Measurements from ENCODE around the gene ENOX2. TPM values are rescaled to one million over a fixed set of nuclear protein-coding genes. Genes with fewer than 3 reads are reported as not detected.

ENOX2 gene
- total RNA-seq, 4 donors from 2014 or later, result 8.0 to 28.0 (median 15.2) TPM

DNA sequence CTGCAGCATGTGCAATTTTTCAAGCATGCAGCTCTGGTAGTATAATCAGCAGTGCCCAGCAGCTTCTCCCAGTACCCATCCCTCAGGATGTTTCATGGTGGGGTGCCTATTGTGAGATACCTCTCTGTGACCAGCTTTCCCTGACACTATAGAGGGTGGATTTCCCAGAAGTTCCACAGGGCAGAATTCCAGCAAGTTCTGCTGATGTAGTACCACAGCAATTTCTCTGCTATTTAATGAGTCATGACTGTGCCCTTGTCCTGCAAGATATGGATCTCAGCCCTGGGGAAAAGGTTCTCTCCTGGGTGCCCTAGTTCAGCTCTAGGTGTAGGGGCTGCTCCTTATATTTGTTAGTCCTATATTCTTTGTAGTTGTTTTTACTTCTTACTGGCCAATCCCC is 174.8 kb downstream of the ENOX2 start:
- Histone ChIP-seq H3K27me3 (no peaks in the 10 kb centered on the region), H3K27ac (no peak overlapping the region), H3K36me3 (peaks cover 0 to 11% (median 0%) of the 10 kb centered on the region in 3 donors), H3K4me3 (no peak overlapping the region), H3K9me3 (peaks cover 0 to 18% (median 5%) of the 10 kb centered on the region in 4 donors), H3K4me1 (no peaks in the 10 kb centered on the region)
- DNase-seq (ENCODE audit: low spot score in 2 of 2), result no peak
- TF ChIP-seq POLR2A (IDR thresholded peaks at IDR 0.05), result no peak
- TF ChIP-seq, protein P1, sequence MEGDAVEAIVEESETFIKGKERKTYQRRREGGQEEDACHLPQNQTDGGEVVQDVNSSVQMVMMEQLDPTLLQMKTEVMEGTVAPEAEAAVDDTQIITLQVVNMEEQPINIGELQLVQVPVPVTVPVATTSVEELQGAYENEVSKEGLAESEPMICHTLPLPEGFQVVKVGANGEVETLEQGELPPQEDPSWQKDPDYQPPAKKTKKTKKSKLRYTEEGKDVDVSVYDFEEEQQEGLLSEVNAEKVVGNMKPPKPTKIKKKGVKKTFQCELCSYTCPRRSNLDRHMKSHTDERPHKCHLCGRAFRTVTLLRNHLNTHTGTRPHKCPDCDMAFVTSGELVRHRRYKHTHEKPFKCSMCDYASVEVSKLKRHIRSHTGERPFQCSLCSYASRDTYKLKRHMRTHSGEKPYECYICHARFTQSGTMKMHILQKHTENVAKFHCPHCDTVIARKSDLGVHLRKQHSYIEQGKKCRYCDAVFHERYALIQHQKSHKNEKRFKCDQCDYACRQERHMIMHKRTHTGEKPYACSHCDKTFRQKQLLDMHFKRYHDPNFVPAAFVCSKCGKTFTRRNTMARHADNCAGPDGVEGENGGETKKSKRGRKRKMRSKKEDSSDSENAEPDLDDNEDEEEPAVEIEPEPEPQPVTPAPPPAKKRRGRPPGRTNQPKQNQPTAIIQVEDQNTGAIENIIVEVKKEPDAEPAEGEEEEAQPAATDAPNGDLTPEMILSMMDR (IDR thresholded peaks at IDR 0.05), result no peak
- TF ChIP-seq EP300 (IDR thresholded peaks at IDR 0.05), result no peak

DNA sequence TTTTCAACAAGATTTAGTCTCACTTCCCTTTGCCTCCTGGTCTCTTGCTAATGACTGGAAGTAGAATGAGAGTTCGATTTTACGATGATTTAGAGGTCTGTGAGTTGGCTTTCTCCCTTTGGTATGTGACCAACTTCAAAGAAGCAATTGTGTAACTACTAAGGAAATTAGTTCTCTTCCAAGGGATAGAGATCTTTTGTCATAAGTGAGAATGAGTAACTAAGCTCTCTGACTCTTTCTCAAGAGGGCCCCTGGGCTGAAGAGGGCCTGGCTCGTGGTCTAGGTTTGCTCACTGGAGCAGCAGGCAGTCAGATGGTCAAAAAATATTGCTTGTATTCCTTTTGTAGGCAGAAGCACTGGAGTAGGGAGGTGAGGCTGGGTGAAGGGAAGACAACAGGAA is 176.3 kb downstream of the ENOX2 start:
- Histone ChIP-seq H3K9me3 (peaks cover 0 to 9% (median 4%) of the 10 kb centered on the region in 4 donors), H3K4me1 (no peaks in the 10 kb centered on the region), H3K36me3 (peaks cover 0 to 11% (median 0%) of the 10 kb centered on the region in 3 donors), H3K27me3 (no peaks in the 10 kb centered on the region), H3K27ac (no peak overlapping the region), H3K4me3 (no peak overlapping the region)
- TF ChIP-seq, protein P1 (IDR thresholded peaks at IDR 0.05), result no peak
- TF ChIP-seq POLR2A (IDR thresholded peaks at IDR 0.05) (no peak), EP300 (IDR thresholded peaks at IDR 0.05) (no peak)
- 51 to 54% methylated on average over 3 of the region's 3 CpGs for WGBS, 2 donors
- no peak for DNase-seq (ENCODE audit: low spot score in 2 of 2)

DNA sequence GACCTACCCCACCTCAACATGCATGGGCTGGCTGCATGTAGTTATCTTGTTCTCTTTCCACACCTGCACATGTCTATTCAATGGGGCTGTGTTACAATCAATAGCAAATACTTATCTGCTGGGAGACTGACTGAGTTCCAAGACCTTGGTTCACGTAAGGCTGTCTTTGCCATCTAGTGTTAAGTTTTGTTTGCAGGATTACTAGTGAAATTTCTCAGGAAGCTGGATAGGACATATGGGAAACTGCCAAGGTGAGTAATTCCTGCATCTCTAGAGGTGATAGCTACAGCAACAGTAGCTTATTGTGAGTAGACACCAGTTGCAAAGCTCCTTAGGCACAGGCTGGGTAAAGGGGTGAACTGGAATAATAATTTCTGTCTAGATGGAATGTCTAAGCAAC is 177.5 kb downstream of the ENOX2 start:
- 100% methylated on average over 1 of the region's 1 CpG for WGBS, 2 donors
- Histone ChIP-seq H3K27ac (no peak overlapping the region), H3K27me3 (no peaks in the 10 kb centered on the region), H3K36me3 (peaks cover 0 to 11% (median 0%) of the 10 kb centered on the region in 3 donors), H3K9me3 (peaks cover 0 to 8% (median 4%) of the 10 kb centered on the region in 4 donors), H3K4me3 (no peak overlapping the region), H3K4me1 (no peaks in the 10 kb centered on the region)
- no peak for DNase-seq (ENCODE audit: low spot score in 2 of 2)
- TF ChIP-seq EP300 (IDR thresholded peaks at IDR 0.05) (no peak), POLR2A (IDR thresholded peaks at IDR 0.05) (no peak)
- TF ChIP-seq, protein P1 (IDR thresholded peaks at IDR 0.05), result no peak

DNA sequence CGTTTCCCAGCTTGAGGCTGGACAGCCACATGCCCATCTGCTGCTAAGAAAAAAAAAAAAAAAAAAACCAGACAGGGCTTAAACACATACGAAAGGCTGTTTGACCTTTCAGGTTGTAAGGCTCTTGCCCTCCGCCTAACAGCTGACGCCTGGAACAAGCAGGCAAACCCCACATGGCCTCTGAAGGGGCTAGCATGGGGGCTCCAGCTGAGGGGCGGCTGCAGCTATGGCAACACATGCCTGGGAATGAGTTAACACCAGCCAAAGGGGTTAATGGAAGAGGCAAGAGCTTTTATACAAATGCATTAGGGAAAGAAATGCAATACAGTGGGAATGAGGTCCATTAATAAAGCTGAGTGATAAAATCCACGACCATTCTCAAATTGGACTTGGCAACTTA is 183.6 kb downstream of the ENOX2 start:
- no peak for DNase-seq (ENCODE audit: low spot score in 2 of 2)
- TF ChIP-seq POLR2A (IDR thresholded peaks at IDR 0.05), result no peak
- no peak for TF ChIP-seq EP300 (IDR thresholded peaks at IDR 0.05)
- TF ChIP-seq, protein P1 (IDR thresholded peaks at IDR 0.05), result no peak
- Histone ChIP-seq H3K9me3 (no peaks in the 10 kb centered on the region), H3K4me1 (no peaks in the 10 kb centered on the region), H3K27me3 (no peaks in the 10 kb centered on the region), H3K27ac (no peak overlapping the region), H3K36me3 (no peaks in the 10 kb centered on the region), H3K4me3 (no peak overlapping the region)
- 66 to 86% methylated on average over 6 of the region's 6 CpGs for WGBS, 2 donors

DNA sequence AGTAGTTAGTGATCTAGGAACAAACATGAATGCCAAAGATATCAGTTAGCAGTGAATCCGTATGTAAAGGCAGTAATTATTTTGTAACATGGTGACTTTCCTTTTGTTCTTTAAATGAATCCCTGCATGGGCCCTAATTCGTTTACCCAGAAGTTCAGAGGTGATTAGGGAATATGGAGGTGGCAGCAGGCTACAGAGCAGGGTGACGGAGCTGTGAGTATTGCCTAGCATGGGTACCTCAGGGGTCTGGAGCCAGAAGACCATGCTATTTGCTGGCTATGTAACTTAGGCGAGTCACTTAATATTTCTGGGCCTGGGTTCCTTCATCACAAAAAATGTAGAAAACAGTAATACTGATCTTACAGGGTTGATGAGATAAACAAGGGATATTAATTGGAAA is 184.9 kb downstream of the ENOX2 start:
- TF ChIP-seq POLR2A (IDR thresholded peaks at IDR 0.05), result no peak
- TF ChIP-seq EP300 (IDR thresholded peaks at IDR 0.05), result no peak
- TF ChIP-seq, protein P1 (IDR thresholded peaks at IDR 0.05), result no peak
- WGBS, 2 donors, result 74 to 80% methylated on average over 4 of the region's 4 CpGs
- H3K4me1 ChIP-seq, result no peaks in the 10 kb centered on the region

More for the DNA sequence above, 184.9 kb downstream of the ENOX2 start:
- H3K27ac ChIP-seq, result no peak overlapping the region
- no peaks in the 10 kb centered on the region for H3K9me3 ChIP-seq
- no peak overlapping the region for H3K4me3 ChIP-seq
- H3K27me3 ChIP-seq, result no peaks in the 10 kb centered on the region
- no peaks in the 10 kb centered on the region for H3K36me3 ChIP-seq
- no peak for DNase-seq (ENCODE audit: low spot score in 2 of 2)

All from tibial nerve (tissue), 4 donors.